SK-N-MC (cell line): ENCODE data around the gene DNER.

Experiments used
- EZH2 ChIP-seq: fragments of 200-600 bp; sonication (generic); IDR thresholded peaks from one replicate; pipeline ENCODE4 v1.6.1; 2017; ENCODE audit warnings: antibody characterized with exemption
- POLR2AphosphoS5 ChIP-seq: IDR thresholded peaks from 2 replicates; pipeline ENCODE4 v1.6.1; 2012; ENCODE audit warnings: mild to moderate bottlenecking, low read depth, low read length, borderline replicate concordance

DNA sequence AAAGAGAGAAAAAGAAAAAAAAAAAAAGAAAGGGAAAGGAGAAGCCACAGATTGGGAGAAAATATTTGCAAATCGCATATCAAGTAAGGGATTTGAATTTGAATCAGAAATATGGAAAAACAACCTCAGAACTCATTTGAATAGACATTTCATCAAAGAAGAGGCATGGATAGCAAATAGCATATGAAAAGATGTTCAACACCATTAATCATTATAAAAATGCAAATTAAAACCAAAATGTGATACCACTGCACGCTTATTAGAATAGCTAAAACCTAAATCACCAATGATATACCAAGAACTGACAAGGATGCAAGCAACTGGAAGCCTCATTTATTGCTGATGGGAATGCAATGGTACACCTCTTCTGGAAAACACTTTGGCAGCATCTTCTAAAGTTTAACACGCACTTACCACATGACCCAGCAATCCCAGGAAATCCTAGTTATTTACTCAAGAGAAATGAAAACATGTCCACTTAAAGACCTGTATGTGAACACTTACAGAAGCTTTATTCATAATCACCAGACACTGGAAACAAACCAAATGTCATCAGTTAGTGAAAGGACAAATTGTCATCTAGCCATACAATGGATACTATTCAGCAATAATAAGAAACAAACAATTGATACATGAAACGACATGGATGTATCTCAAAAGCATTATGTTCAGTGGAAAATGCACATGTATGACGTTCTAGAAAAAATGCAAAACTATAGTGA, 10.3 kb downstream of the DNER start:
- TF ChIP-seq POLR2AphosphoS5: no peak
- TF ChIP-seq EZH2: no peak
